ENCODE measurements around the gene MS4A4E.

GRCh38 chr11:60282286-60282685 is 39.3 kb upstream of the MS4A4E start:
- TF ChIP-seq CTCF (CRISPR knock-in tag; IDR thresholded peaks at IDR 0.05): no peak
- TF ChIP-seq, protein P1, sequence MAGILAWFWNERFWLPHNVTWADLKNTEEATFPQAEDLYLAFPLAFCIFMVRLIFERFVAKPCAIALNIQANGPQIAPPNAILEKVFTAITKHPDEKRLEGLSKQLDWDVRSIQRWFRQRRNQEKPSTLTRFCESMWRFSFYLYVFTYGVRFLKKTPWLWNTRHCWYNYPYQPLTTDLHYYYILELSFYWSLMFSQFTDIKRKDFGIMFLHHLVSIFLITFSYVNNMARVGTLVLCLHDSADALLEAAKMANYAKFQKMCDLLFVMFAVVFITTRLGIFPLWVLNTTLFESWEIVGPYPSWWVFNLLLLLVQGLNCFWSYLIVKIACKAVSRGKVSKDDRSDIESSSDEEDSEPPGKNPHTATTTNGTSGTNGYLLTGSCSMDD (CRISPR knock-in tag; IDR thresholded peaks at IDR 0.05): no peak
- no peak for TF ChIP-seq EZH2 (conservative IDR thresholded peaks at IDR 0.05; ENCODE audit: low read depth, low read length)
- no peak for TF ChIP-seq POLR2G (IDR thresholded peaks at IDR 0.05; ENCODE audit: low read depth, low read length)

Measured in HepG2 (cell line).